Activated CD4-positive, alpha-beta T cell treated with anti-CD3 and anti-CD28 coated beads, Interleukin-2, amount 10 ng/mL, durations not matched to agents 7 days and 5 days (primary cell): ENCODE data around the gene GATA6. TPM values are rescaled to one million over a fixed set of nuclear protein-coding genes. Genes with fewer than 3 reads are reported as not detected.
A peak's percentile ranks its signal among the peaks of the same experiment; 100 is the strongest.

Experiments
- CTCF ChIA-PET: fragments of 350-600 bp; sonication (Branson Sonifier 250); formaldehyde crosslinking; loops from one replicate; lab custom pipeline; 2021; ENCODE audit warnings: antibody characterized with exemption; lab: Charles Lee
- POLR2A ChIA-PET: fragments of 350-600 bp; sonication (Branson Sonifier 250); formaldehyde crosslinking; loops from one replicate; lab custom pipeline; 2021; ENCODE audit warnings: antibody characterized with exemption; lab: Charles Lee
- DNase-seq: peaks from one replicate; pipeline ENCODE4 v3.0.0-alpha.2; 2020
- H3K27ac Mint-ChIP-seq: one replicate; pipeline ENCODE4 v1.8.0; 2021; ENCODE audit warnings: mild to moderate bottlenecking, moderate library complexity, mixed read lengths
- H3K27me3 Mint-ChIP-seq: one replicate; pipeline ENCODE4 v1.8.0; 2021; ENCODE audit warnings: mixed read lengths
- H3K36me3 Mint-ChIP-seq: one replicate; pipeline ENCODE4 v1.8.0; 2021; ENCODE audit warnings: low read depth, mixed read lengths
- H3K4me1 Mint-ChIP-seq: one replicate; pipeline ENCODE4 v1.8.0; 2021; ENCODE audit warnings: mixed read lengths
- H3K4me3 Mint-ChIP-seq: one replicate; pipeline ENCODE4 v1.8.0; 2021; ENCODE audit warnings: mild to moderate bottlenecking, moderate library complexity, mixed read lengths
- H3K9me3 Mint-ChIP-seq: one replicate; pipeline ENCODE4 v1.8.0; 2021; ENCODE audit warnings: mixed read lengths
- total RNA-seq, 2 experiments: library from RNA; stranded (reverse); gene quantifications; one replicate each; pipeline ENCODE4 v1.2.3, GENCODE V29; 2021

The GATA6 gene
- not detected for total RNA-seq

- H3K9me3 Mint-ChIP-seq = no peaks in the 10 kb centered on the region
- peak; percentile 12 for DNase-seq
- peaks cover 18% of the 10 kb centered on the region for H3K4me1 Mint-ChIP-seq
- peak within 1 kb of the TSS; percentile 76 for H3K27ac Mint-ChIP-seq
- no peaks in the 10 kb centered on the region for H3K36me3 Mint-ChIP-seq
- ChIA-PET POLR2A (no interaction called here), CTCF (no interaction called here)
- H3K4me3 Mint-ChIP-seq = peak within 1 kb of the TSS; percentile 76
- peaks cover 76% of the 10 kb centered on the region for H3K27me3 Mint-ChIP-seq
Observed at GRCh38 chr18:22169011-22169888, at the start of gene GATA6. Gene GATA6, plus strand, starts transcription at chr18:22169589. Its CDS starts 1,556 bp downstream, at chr18:22171145.

DNA sequence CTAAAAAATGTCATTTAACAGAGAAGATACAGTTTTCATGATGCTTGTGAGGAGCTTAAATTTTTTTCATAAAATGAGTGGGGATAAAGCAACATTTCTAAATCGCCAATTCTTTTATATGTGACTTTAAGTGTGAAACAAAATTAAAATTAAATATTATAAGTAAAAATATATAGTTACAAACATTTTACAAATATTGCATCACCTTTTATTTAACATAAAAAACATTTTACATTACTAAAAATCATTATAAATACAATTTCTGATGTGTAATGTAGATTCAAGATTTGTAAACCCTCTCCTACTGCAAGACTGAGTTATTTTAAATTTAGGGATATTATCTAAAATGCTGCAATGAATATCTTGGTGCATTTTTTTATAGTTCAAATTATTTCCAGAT lies 44.4 kb upstream of the GATA6 start:
- ChIA-PET POLR2A (no interaction called here), CTCF (no interaction called here)
- DNase-seq = no peak
- H3K36me3 Mint-ChIP-seq = no peaks in the 10 kb centered on the region
- H3K27me3 Mint-ChIP-seq = no peaks in the 10 kb centered on the region
- H3K27ac Mint-ChIP-seq = no peak overlapping the region
- peaks cover 2% of the 10 kb centered on the region for H3K9me3 Mint-ChIP-seq
- H3K4me3 Mint-ChIP-seq = no peak overlapping the region
- H3K4me1 Mint-ChIP-seq = no peaks in the 10 kb centered on the region

DNA sequence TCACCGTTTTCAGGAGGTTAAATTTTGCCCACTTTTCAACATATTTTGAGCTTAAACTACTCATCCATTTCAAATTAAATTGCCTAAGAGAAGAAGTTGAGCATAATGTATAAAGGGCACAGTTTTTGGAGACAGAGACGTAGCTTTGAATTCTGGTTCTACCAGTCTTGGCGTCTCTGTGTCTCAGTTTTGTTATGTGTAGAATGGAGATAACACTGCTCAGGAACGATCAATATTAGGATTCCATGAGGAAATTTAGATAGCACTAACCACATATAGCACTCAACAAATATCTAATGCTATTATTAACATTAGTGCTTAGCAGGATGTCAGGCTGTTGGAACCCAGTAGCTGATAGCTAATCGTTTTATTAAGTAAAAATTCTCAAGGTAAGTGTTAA lies 40.4 kb upstream of the GATA6 start:
- POLR2A ChIA-PET = no interaction called here
- no peaks in the 10 kb centered on the region for H3K36me3 Mint-ChIP-seq
- H3K27me3 Mint-ChIP-seq = no peaks in the 10 kb centered on the region
- no peak overlapping the region for H3K4me3 Mint-ChIP-seq
- no peaks in the 10 kb centered on the region for H3K4me1 Mint-ChIP-seq
- H3K27ac Mint-ChIP-seq = no peak overlapping the region
- no peaks in the 10 kb centered on the region for H3K9me3 Mint-ChIP-seq
- CTCF ChIA-PET = no interaction called here
- DNase-seq = no peak

- no peak for DNase-seq
- H3K9me3 Mint-ChIP-seq = no peaks in the 10 kb centered on the region
- no peak overlapping the region for H3K27ac Mint-ChIP-seq
- H3K4me3 Mint-ChIP-seq = no peak overlapping the region
- POLR2A ChIA-PET = no interaction called here
- no peaks in the 10 kb centered on the region for H3K36me3 Mint-ChIP-seq
- CTCF ChIA-PET = interaction anchor here (0.6 kb wide), 1 partner anchor 209 kb away, joined by 3 read pairs; no protein-coding TSS in a partner anchor
- no peaks in the 10 kb centered on the region for H3K27me3 Mint-ChIP-seq
- H3K4me1 Mint-ChIP-seq = no peaks in the 10 kb centered on the region
Observed at GRCh38 chr18:22129778-22130177, 39.6 kb upstream of the GATA6 start.

DNA sequence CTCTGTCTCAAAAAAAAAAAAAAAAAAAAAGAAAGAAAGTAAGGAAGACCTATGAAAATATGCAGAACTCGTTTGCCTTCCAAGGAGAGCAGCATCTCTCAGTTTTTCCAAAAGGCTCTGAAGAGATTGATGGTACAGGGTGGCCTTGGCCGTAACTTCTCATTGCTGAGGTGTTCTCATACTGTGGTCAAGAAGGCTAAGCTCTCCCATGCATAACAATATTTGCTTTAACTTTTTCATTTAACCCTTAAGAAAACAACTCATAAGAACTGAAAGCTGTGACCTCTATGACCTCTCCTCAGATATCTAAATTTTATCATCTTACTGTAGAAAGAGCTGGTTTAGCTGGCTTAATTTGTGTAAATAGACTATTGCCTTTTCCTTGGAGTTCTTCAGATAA lies 37.1 kb upstream of the GATA6 start:
- POLR2A ChIA-PET = no interaction called here
- no peaks in the 10 kb centered on the region for H3K4me1 Mint-ChIP-seq

DNA sequence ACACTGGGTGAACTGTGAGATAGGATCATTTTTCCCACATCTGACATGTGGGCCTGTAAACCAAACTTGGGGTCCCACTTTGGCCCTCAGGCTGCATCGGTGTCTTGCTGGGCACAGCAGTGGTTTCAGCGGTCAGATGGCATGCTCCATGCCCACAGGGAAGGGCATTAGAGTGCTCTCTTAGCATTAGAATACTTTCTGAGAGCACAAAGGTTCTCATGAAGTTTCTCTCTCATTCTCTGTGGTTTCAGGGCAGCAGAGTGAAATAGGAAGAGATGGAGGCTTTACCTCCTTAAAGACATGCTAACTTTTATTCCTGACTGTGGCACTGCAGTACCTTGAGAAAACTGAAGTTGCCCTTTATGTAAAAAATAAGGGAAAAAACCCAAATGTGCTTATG lies 36.6 kb upstream of the GATA6 start:
- H3K9me3 Mint-ChIP-seq = no peaks in the 10 kb centered on the region
- H3K27me3 Mint-ChIP-seq = no peaks in the 10 kb centered on the region
- no peak overlapping the region for H3K27ac Mint-ChIP-seq
- POLR2A ChIA-PET = no interaction called here
- H3K36me3 Mint-ChIP-seq = no peaks in the 10 kb centered on the region
- no peak for DNase-seq
- CTCF ChIA-PET = no interaction called here
- no peaks in the 10 kb centered on the region for H3K4me1 Mint-ChIP-seq
- H3K4me3 Mint-ChIP-seq = no peak overlapping the region

More for the DNA sequence above, 37.1 kb upstream of the GATA6 start:
- H3K27ac Mint-ChIP-seq = no peak overlapping the region
- CTCF ChIA-PET = no interaction called here
- no peaks in the 10 kb centered on the region for H3K9me3 Mint-ChIP-seq
- DNase-seq = no peak
- no peaks in the 10 kb centered on the region for H3K36me3 Mint-ChIP-seq
- no peaks in the 10 kb centered on the region for H3K27me3 Mint-ChIP-seq
- no peak overlapping the region for H3K4me3 Mint-ChIP-seq

DNA sequence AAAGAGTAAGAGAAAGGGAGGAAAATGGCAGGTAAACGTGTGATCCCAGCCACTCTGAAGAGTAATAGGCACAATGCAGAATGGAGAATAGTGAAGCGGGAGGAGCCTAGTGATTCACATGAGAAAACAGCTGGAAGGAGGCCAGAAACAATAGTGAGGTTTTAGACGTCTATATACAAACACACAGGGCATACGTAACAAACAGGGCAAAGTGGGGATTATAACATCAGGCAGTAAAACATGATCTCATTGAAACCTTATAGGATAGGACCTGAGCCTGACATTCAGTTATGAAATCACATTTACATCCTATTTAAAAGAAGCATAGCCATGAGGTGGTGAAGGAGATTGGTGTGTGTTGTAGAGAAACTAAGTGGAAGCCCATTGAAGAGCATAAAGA lies 33.0 kb upstream of the GATA6 start:
- Mint-ChIP-seq H3K4me1 (no peaks in the 10 kb centered on the region), H3K27ac (no peak overlapping the region), H3K27me3 (no peaks in the 10 kb centered on the region), H3K9me3 (no peaks in the 10 kb centered on the region), H3K36me3 (no peaks in the 10 kb centered on the region), H3K4me3 (no peak overlapping the region)
- no peak for DNase-seq
- CTCF ChIA-PET = interaction anchor here (0.7 kb wide), 1 partner anchor 39 kb away, joined by 3 read pairs; no protein-coding TSS in a partner anchor
- POLR2A ChIA-PET = no interaction called here

DNA sequence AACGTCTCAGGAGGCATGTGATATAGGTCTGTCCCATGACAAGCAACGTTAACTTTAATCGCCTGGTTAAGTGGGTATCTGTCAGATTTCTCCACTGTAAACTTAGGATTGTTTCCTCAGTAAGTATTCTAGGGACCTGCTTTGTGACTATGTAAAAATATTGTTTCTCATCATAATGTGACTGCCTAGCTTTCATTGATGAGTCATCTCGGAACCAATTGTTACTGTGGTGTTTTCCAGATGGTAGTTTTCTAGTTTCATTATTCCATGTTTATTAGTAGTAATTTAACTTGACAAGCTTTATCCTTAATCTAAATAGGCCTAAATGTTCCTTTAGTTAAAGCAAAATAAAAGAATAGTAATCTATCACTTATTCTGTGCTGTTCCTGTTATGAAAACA lies 28.2 kb upstream of the GATA6 start:
- no peaks in the 10 kb centered on the region for H3K4me1 Mint-ChIP-seq
- H3K36me3 Mint-ChIP-seq = no peaks in the 10 kb centered on the region
- no peaks in the 10 kb centered on the region for H3K9me3 Mint-ChIP-seq
- no peak overlapping the region for H3K27ac Mint-ChIP-seq
- no peak for DNase-seq
- POLR2A ChIA-PET = no interaction called here
- CTCF ChIA-PET = interaction anchor here (1.2 kb wide), 1 partner anchor 14 kb away, joined by 3 read pairs; no protein-coding TSS in a partner anchor
- no peak overlapping the region for H3K4me3 Mint-ChIP-seq
- no peaks in the 10 kb centered on the region for H3K27me3 Mint-ChIP-seq

- H3K4me3 Mint-ChIP-seq = no peak overlapping the region
Observed at GRCh38 chr18:22143347-22144340, 25.7 kb upstream of the GATA6 start.

DNA sequence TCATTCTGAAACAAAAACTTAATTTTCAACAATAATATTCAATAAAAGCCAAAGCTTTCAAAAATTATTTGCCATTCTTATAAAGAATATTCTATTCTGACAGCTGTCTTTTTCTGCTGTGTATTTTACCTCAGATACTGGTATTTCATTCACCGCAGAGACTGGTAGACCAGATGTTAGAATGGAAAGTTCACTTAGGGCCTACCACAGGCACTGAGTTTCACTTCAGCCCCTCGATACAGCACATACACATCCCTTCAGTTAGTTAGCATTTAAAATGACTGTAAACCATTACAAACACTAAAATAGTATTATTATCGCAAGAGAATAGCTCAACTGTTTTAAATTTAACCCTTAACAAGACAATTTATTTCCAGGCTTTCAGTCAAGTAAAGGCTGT lies 24.2 kb upstream of the GATA6 start:
- Mint-ChIP-seq H3K36me3 (no peaks in the 10 kb centered on the region), H3K4me3 (no peak overlapping the region), H3K27ac (no peak overlapping the region), H3K4me1 (no peaks in the 10 kb centered on the region), H3K9me3 (no peaks in the 10 kb centered on the region), H3K27me3 (no peaks in the 10 kb centered on the region)
- DNase-seq = no peak
- ChIA-PET POLR2A (no interaction called here), CTCF (no interaction called here)

More at GRCh38 chr18:22143347-22144340, 25.7 kb upstream of the GATA6 start:
- H3K27ac Mint-ChIP-seq = no peak overlapping the region
- DNase-seq = no peak
- ChIA-PET CTCF (no interaction called here), POLR2A (no interaction called here)
- no peaks in the 10 kb centered on the region for H3K27me3 Mint-ChIP-seq
- H3K4me1 Mint-ChIP-seq = no peaks in the 10 kb centered on the region
- H3K9me3 Mint-ChIP-seq = no peaks in the 10 kb centered on the region
- H3K36me3 Mint-ChIP-seq = no peaks in the 10 kb centered on the region

DNA sequence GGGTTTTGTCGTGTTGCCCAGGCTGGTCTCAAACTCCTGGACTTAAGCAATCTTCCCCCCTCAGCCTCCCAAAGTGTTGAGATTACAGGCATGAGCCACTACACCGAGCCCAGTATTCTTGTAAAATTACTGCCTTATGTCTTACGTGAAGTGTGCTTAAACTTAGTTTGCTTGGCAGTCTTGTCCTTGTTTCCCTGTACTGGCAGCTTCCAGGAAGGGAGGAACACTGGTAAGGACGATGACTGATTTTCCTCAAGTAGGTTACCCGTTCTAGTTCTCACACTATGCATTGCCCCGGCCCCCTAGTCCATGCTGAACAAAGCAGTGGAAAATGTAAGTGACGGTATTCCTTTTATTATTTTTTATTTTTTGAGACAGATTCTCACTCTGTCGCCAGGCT lies 19.7 kb upstream of the GATA6 start:
- no peaks in the 10 kb centered on the region for H3K4me1 Mint-ChIP-seq
- DNase-seq = no peak

DNA sequence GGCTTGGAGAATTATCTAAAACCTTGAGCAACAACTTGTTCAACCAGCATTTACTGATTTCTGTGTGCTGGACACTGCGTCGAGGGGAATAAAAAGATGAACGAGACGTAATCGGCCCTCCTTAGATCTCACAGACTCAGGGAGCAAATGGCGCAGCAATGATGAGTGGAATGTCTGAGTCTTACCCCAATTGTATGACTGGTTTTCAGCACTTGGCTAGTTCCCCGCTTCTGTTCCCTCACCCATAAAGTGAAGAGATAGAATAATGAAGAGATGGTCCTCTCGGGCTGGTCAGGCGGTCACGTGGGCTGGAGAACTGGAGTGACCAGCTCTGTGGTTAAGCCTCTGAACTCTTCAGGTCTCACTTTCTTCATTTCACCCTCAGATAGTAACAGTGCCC lies 17.3 kb upstream of the GATA6 start:
- Mint-ChIP-seq H3K9me3 (no peaks in the 10 kb centered on the region), H3K4me1 (no peaks in the 10 kb centered on the region), H3K4me3 (no peak overlapping the region), H3K27me3 (peaks cover 2% of the 10 kb centered on the region), H3K36me3 (no peaks in the 10 kb centered on the region), H3K27ac (no peak overlapping the region)
- no peak for DNase-seq
- POLR2A ChIA-PET = no interaction called here
- CTCF ChIA-PET = no interaction called here

More for the DNA sequence above, 19.7 kb upstream of the GATA6 start:
- Mint-ChIP-seq H3K9me3 (no peaks in the 10 kb centered on the region), H3K27me3 (peaks cover 2% of the 10 kb centered on the region), H3K4me3 (no peak overlapping the region), H3K36me3 (no peaks in the 10 kb centered on the region), H3K27ac (no peak overlapping the region)
- POLR2A ChIA-PET = no interaction called here
- CTCF ChIA-PET = no interaction called here

- Mint-ChIP-seq H3K36me3 (no peaks in the 10 kb centered on the region), H3K4me3 (no peak overlapping the region), H3K27me3 (peaks cover 2% of the 10 kb centered on the region), H3K4me1 (no peaks in the 10 kb centered on the region), H3K9me3 (no peaks in the 10 kb centered on the region), H3K27ac (no peak overlapping the region)
- ChIA-PET CTCF (no interaction called here), POLR2A (no interaction called here)
- DNase-seq = no peak
Observed at GRCh38 chr18:22153428-22153827, 16.0 kb upstream of the GATA6 start.
